ENCODE measurements around the gene CAPN8.

Gene CAPN8

DNA sequence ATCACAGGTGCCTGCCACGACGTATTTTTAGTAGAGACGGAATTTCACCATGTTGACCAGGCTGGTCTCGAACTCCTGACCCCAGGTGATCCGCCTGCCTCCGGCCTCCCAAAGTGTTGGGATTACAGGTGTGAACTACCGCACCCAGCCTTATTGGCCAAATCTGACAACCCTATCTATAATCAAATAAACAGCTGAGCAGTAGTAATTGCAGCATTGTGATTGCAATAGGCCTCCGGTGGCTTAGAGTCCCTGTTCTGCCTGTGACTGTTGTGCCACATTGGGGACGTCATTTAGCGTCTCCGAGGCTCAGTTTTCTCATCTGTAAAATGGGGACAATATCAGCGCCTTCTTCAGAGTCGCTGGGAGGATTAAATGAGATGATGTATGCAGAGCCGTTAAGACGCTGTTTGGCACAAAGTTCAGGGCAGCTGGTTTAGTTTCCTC lies 46.3 kb upstream of the CAPN8 start:
- Histone ChIP-seq H3K27me3 (ENCODE audit: insufficient read depth, insufficient read length) (peaks cover 11% of the 10 kb centered on the region), H3K36me3 (ENCODE audit: insufficient read depth, insufficient read length, low read length) (peaks cover 28% of the 10 kb centered on the region), H3K9ac (ENCODE audit: insufficient read length, low read depth) (no peak overlapping the region), H3K9me3 (ENCODE audit: insufficient read depth, low read length) (no peaks in the 10 kb centered on the region), H3K4me1 (ENCODE audit: insufficient read depth, insufficient read length) (peaks cover 10% of the 10 kb centered on the region), H3K4me3 (ENCODE audit: insufficient read length, low read depth) (peak overlapping the region; percentile 80)
- TF ChIP-seq ZNF274 (IDR thresholded peaks at IDR 0.05; ENCODE audit: low read depth, low read length) (no peak), YY1 (IDR thresholded peaks at IDR 0.05; ENCODE audit: insufficient read depth, insufficient read length) (no peak), SUZ12 (IDR thresholded peaks at IDR 0.05; ENCODE audit: extremely low read depth, insufficient read depth, insufficient read length) (no peak)
- DNase-seq (ENCODE audit: low read depth, low spot score): no peak

DNA sequence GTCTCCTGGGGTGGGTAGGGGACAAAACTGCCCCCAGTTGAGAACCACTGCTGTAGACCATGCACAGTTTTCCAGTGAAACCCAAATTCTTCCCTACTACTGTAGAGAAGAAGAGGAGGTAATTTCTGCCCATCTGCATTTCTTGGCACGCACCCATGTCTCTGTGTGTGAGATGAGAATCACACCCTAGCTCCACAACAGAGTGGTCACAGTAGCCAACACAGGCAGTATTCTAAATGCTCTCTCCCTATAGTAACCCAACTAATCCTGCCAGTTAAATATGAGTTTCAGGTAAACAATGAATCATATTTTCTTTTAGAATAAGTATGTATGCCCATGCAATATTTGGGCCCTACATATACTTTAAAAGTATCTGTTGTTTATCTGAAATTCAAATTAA lies 45.7 kb upstream of the CAPN8 start:
- Histone ChIP-seq H3K9ac (ENCODE audit: insufficient read length, low read depth) (no peak overlapping the region), H3K36me3 (ENCODE audit: insufficient read depth, insufficient read length, low read length) (peaks cover 22% of the 10 kb centered on the region), H3K4me3 (ENCODE audit: insufficient read length, low read depth) (no peak overlapping the region), H3K4me1 (ENCODE audit: insufficient read depth, insufficient read length) (peaks cover 10% of the 10 kb centered on the region), H3K27me3 (ENCODE audit: insufficient read depth, insufficient read length) (peaks cover 8% of the 10 kb centered on the region), H3K9me3 (ENCODE audit: insufficient read depth, low read length) (no peaks in the 10 kb centered on the region)
- no peak for DNase-seq (ENCODE audit: low read depth, low spot score)
- TF ChIP-seq YY1 (IDR thresholded peaks at IDR 0.05; ENCODE audit: insufficient read depth, insufficient read length) (no peak), ZNF274 (IDR thresholded peaks at IDR 0.05; ENCODE audit: low read depth, low read length) (no peak), SUZ12 (IDR thresholded peaks at IDR 0.05; ENCODE audit: extremely low read depth, insufficient read depth, insufficient read length) (no peak)

DNA sequence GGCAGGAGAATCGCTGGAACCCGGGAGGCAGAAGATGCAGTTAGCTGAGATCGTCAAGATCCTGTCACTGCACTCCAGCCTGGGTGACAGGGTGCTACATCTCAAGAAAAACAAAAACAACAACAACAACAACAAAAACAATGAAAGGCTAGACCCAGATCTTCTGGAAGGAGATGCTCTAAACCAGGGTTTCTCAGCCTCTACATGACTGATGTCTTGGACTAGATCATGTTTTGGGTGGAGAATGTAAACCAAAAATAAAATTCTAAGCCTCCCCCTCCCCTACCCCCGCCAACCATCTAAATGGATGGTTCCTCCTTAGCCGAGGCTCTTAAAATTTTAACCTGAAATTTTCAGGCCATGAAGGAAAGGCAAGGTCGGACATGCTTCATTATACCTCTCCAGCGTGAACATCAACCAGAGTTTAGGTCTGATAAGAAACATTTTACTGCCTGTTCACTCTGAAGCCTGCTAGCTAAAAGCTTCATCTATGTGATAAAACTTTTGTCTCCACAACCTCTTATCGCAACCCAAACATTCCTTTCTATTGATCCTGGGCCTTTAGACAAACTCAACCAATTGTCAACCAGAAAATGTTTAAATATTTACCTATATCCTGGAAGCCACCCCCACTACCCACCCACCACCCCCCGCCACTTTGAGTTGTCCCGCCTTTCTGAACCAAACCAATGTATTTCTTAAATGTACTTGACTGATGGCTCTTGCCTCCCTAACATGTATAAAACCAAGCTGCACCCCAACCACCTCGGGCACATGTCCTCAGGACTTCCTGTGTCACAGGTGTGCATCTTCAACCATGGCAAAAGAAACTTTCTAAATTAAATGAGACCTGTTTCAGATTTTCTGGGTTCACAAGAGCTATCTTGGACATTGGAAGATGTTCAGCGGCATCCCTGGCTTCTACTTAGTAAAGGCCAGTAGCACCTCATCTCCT lies 45.0 kb upstream of the CAPN8 start:
- H3K9me3 ChIP-seq (ENCODE audit: insufficient read depth, low read length): no peaks in the 10 kb centered on the region
- H3K9ac ChIP-seq (ENCODE audit: insufficient read length, low read depth): no peak overlapping the region
- peaks cover 8% of the 10 kb centered on the region for H3K27me3 ChIP-seq (ENCODE audit: insufficient read depth, insufficient read length)
- H3K4me3 ChIP-seq (ENCODE audit: insufficient read length, low read depth): no peak overlapping the region
- TF ChIP-seq YY1 (IDR thresholded peaks at IDR 0.05; ENCODE audit: insufficient read depth, insufficient read length) (no peak), ZNF274 (IDR thresholded peaks at IDR 0.05; ENCODE audit: low read depth, low read length) (no peak), SUZ12 (IDR thresholded peaks at IDR 0.05; ENCODE audit: extremely low read depth, insufficient read depth, insufficient read length) (no peak)
- H3K36me3 ChIP-seq (ENCODE audit: insufficient read depth, insufficient read length, low read length): peaks cover 15% of the 10 kb centered on the region
- H3K4me1 ChIP-seq (ENCODE audit: insufficient read depth, insufficient read length): peaks cover 10% of the 10 kb centered on the region
- no peak for DNase-seq (ENCODE audit: low read depth, low spot score)

DNA sequence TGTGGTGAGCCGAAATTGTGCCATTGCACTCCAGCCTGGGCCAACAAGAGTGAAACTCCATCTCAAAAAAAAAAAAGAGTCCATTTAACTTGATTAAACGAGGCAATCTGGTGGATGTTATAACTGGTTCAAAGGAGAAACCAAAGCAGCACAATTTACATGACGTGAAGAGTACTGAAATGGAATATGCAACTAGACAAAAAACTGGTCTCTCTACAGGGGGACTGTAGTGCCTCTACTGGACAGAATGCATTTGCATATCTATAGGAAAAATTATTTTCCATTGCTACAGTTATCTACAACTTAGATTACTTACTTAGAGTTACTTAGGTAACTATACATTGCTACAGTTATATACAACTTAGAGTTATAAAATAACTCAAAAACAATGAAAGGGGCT lies 44.1 kb upstream of the CAPN8 start:
- DNase-seq (ENCODE audit: low read depth, low spot score): no peak
- TF ChIP-seq SUZ12 (IDR thresholded peaks at IDR 0.05; ENCODE audit: extremely low read depth, insufficient read depth, insufficient read length) (no peak), ZNF274 (IDR thresholded peaks at IDR 0.05; ENCODE audit: low read depth, low read length) (no peak), YY1 (IDR thresholded peaks at IDR 0.05; ENCODE audit: insufficient read depth, insufficient read length) (no peak)
- peaks cover 8% of the 10 kb centered on the region for H3K27me3 ChIP-seq (ENCODE audit: insufficient read depth, insufficient read length)
- no peak overlapping the region for H3K4me3 ChIP-seq (ENCODE audit: insufficient read length, low read depth)
- H3K9ac ChIP-seq (ENCODE audit: insufficient read length, low read depth): no peak overlapping the region
- no peaks in the 10 kb centered on the region for H3K9me3 ChIP-seq (ENCODE audit: insufficient read depth, low read length)
- peaks cover 5% of the 10 kb centered on the region for H3K4me1 ChIP-seq (ENCODE audit: insufficient read depth, insufficient read length)
- peaks cover 10% of the 10 kb centered on the region for H3K36me3 ChIP-seq (ENCODE audit: insufficient read depth, insufficient read length, low read length)

DNA sequence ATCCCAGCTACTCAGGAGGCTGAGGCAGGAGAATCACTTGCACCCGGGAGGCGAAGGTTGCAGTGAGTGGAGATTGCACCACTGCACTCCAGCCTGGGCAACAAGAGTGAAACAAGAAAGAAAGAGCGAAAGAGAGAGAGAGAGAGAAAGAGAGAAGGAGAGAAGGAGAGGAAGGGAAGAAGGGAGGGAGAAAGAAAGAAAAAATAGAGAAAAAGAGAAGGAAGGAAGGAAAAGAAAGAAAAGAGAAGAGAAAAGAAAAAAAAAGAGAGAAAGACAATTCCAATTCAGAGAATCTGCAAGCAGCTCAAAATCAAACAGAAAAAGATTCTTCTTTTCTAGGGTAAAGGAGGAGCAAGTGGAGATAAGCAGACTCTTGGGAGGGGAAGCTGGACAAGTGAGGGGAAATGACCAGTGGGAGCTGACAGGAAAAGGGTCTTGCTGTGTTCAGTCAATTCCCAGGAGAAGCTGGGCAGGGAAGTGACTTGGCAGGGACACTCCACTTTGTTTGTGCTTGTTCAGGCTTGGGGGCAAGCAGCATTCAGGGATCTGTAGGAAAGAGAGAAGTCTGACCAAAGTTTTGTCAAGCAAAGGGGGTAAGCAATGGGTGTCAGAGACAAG lies 43.3 kb upstream of the CAPN8 start:
- H3K27me3 ChIP-seq (ENCODE audit: insufficient read depth, insufficient read length): peaks cover 8% of the 10 kb centered on the region
- TF ChIP-seq ZNF274 (IDR thresholded peaks at IDR 0.05; ENCODE audit: low read depth, low read length) (no peak), YY1 (IDR thresholded peaks at IDR 0.05; ENCODE audit: insufficient read depth, insufficient read length) (no peak)

DNA sequence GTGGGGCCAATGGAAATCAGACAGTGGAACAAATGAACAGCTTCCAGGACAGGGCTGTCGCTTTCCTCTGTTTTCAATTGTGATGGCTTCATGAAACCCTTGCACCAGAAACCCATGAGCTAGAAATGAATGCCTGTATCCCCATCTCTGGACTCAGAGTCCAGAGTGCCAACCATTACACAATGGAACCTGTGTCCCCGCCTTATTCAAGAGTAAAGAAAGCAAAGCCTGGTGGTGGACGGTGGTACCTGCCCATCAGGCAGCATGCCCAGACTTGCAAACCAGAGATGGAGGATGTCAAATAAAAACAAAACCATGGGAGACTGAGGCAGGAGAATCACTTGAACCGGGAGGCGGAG lies 42.5 kb upstream of the CAPN8 start:
- no peaks in the 10 kb centered on the region for H3K9me3 ChIP-seq (ENCODE audit: insufficient read depth, low read length)
- no peak overlapping the region for H3K9ac ChIP-seq (ENCODE audit: insufficient read length, low read depth)
- H3K27me3 ChIP-seq (ENCODE audit: insufficient read depth, insufficient read length): peaks cover 6% of the 10 kb centered on the region
- H3K4me3 ChIP-seq (ENCODE audit: insufficient read length, low read depth): no peak overlapping the region
- peaks cover 3% of the 10 kb centered on the region for H3K4me1 ChIP-seq (ENCODE audit: insufficient read depth, insufficient read length)
- no peaks in the 10 kb centered on the region for H3K36me3 ChIP-seq (ENCODE audit: insufficient read depth, insufficient read length, low read length)
- no peak for DNase-seq (ENCODE audit: low read depth, low spot score)
- TF ChIP-seq ZNF274 (IDR thresholded peaks at IDR 0.05; ENCODE audit: low read depth, low read length): no peak
- TF ChIP-seq YY1 (IDR thresholded peaks at IDR 0.05; ENCODE audit: insufficient read depth, insufficient read length): no peak
- no peak for TF ChIP-seq SUZ12 (IDR thresholded peaks at IDR 0.05; ENCODE audit: extremely low read depth, insufficient read depth, insufficient read length)

More for the DNA sequence above, 43.3 kb upstream of the CAPN8 start:
- no peak for DNase-seq (ENCODE audit: low read depth, low spot score)
- Histone ChIP-seq H3K36me3 (ENCODE audit: insufficient read depth, insufficient read length, low read length) (peaks cover 4% of the 10 kb centered on the region), H3K4me3 (ENCODE audit: insufficient read length, low read depth) (no peak overlapping the region), H3K9ac (ENCODE audit: insufficient read length, low read depth) (no peak overlapping the region), H3K9me3 (ENCODE audit: insufficient read depth, low read length) (no peaks in the 10 kb centered on the region), H3K4me1 (ENCODE audit: insufficient read depth, insufficient read length) (peaks cover 5% of the 10 kb centered on the region)

Data from NT2/D1 (cell line).